ENCODE measurements around the gene TMEM238.

Gene TMEM238

GRCh38 chr19:55376241-55376933 is 7.7 kb downstream of the TMEM238 start, which contains the start of gene TMEM190:
Gene TMEM190 (plus strand): TSS chr19:55376826. CDS start chr19:55376854, 28 bp downstream.
- Histone ChIP-seq H3K4me1 (ENCODE audit: control insufficient read depth, insufficient read depth, low read length, poor library complexity, severe bottlenecking) (peaks cover 52% of the 10 kb centered on the region), H3K4me3 (ENCODE audit: extremely low read depth, insufficient read depth, low read length, poor library complexity, severe bottlenecking) (no peak within 1 kb of the TSS), H3K36me3 (ENCODE audit: control insufficient read depth, insufficient read depth, low read length) (no peaks in the 10 kb centered on the region), H3K27ac (ENCODE audit: low read depth, low read length, severe bottlenecking) (no peak within 1 kb of the TSS), H3K9me3 (ENCODE audit: control insufficient read depth, low read length) (no peaks in the 10 kb centered on the region)
- 55 to 58% methylated on average over 9 to 15 of the region's 21 CpGs for WGBS, 2 experiments (ENCODE audit: insufficient coverage in 2 of 2)

GRCh38 chr19:55373993-55374757 is 9.9 kb downstream of the TMEM238 start:
- no peaks in the 10 kb centered on the region for H3K9me3 ChIP-seq (ENCODE audit: control insufficient read depth, low read length)
- no peaks in the 10 kb centered on the region for H3K36me3 ChIP-seq (ENCODE audit: control insufficient read depth, insufficient read depth, low read length)
- 6% methylated on average over 17 to 18 of the region's 31 CpGs for WGBS, 2 experiments (ENCODE audit: insufficient coverage in 2 of 2)
- H3K4me3 ChIP-seq (ENCODE audit: extremely low read depth, insufficient read depth, low read length, poor library complexity, severe bottlenecking): no peak overlapping the region
- peaks cover 55% of the 10 kb centered on the region for H3K4me1 ChIP-seq (ENCODE audit: control insufficient read depth, insufficient read depth, low read length, poor library complexity, severe bottlenecking)
- peak overlapping the region; percentile 88 for H3K27ac ChIP-seq (ENCODE audit: low read depth, low read length, severe bottlenecking)

GRCh38 chr19:55373306-55373992 is 10.6 kb downstream of the TMEM238 start:
- peak overlapping the region; percentile 88 for H3K27ac ChIP-seq (ENCODE audit: low read depth, low read length, severe bottlenecking)
- H3K4me1 ChIP-seq (ENCODE audit: control insufficient read depth, insufficient read depth, low read length, poor library complexity, severe bottlenecking): peaks cover 56% of the 10 kb centered on the region
- H3K36me3 ChIP-seq (ENCODE audit: control insufficient read depth, insufficient read depth, low read length): no peaks in the 10 kb centered on the region
- 36 to 39% methylated on average over 6 to 8 of the region's 9 CpGs for WGBS, 2 experiments (ENCODE audit: insufficient coverage in 2 of 2)
- no peaks in the 10 kb centered on the region for H3K9me3 ChIP-seq (ENCODE audit: control insufficient read depth, low read length)
- peak overlapping the region; percentile 5 for H3K4me3 ChIP-seq (ENCODE audit: extremely low read depth, insufficient read depth, low read length, poor library complexity, severe bottlenecking)

- Histone ChIP-seq H3K27ac (ENCODE audit: low read depth, low read length, severe bottlenecking) (peak overlapping the region; percentile 49), H3K4me1 (ENCODE audit: control insufficient read depth, insufficient read depth, low read length, poor library complexity, severe bottlenecking) (peaks cover 56% of the 10 kb centered on the region), H3K36me3 (ENCODE audit: control insufficient read depth, insufficient read depth, low read length) (peaks cover 8% of the 10 kb centered on the region), H3K4me3 (ENCODE audit: extremely low read depth, insufficient read depth, low read length, poor library complexity, severe bottlenecking) (no peak overlapping the region), H3K9me3 (ENCODE audit: control insufficient read depth, low read length) (no peaks in the 10 kb centered on the region)
- 43 to 46% methylated on average over 17 to 19 of the region's 24 CpGs for WGBS, 2 experiments (ENCODE audit: insufficient coverage in 2 of 2)
Observed at GRCh38 chr19:55372316-55373081, 11.6 kb downstream of the TMEM238 start.

- peak within 1 kb of the TSS; percentile 81 for H3K27ac ChIP-seq (ENCODE audit: low read depth, low read length, severe bottlenecking)
- H3K9me3 ChIP-seq (ENCODE audit: control insufficient read depth, low read length): no peaks in the 10 kb centered on the region
- 4 to 13% methylated on average over 3 to 5 of the region's 32 CpGs for WGBS, 2 experiments (ENCODE audit: insufficient coverage in 2 of 2)
- peak within 1 kb of the TSS; percentile 69 for H3K4me3 ChIP-seq (ENCODE audit: extremely low read depth, insufficient read depth, low read length, poor library complexity, severe bottlenecking)
- H3K36me3 ChIP-seq (ENCODE audit: control insufficient read depth, insufficient read depth, low read length): peaks cover 27% of the 10 kb centered on the region
- H3K4me1 ChIP-seq (ENCODE audit: control insufficient read depth, insufficient read depth, low read length, poor library complexity, severe bottlenecking): peaks cover 43% of the 10 kb centered on the region
Observed at GRCh38 chr19:55370305-55370988, 13.6 kb downstream of the TMEM238 start, which contains the start of gene IL11. Gene IL11 (minus strand): TSS chr19:55370463. CDS start chr19:55370310, 153 bp downstream.

GRCh38 chr19:55369653-55370304 is 14.3 kb downstream of the TMEM238 start:
- Histone ChIP-seq H3K9me3 (ENCODE audit: control insufficient read depth, low read length) (no peaks in the 10 kb centered on the region), H3K27ac (ENCODE audit: low read depth, low read length, severe bottlenecking) (peak overlapping the region; percentile 78), H3K4me3 (ENCODE audit: extremely low read depth, insufficient read depth, low read length, poor library complexity, severe bottlenecking) (peak overlapping the region; percentile 69), H3K4me1 (ENCODE audit: control insufficient read depth, insufficient read depth, low read length, poor library complexity, severe bottlenecking) (peaks cover 37% of the 10 kb centered on the region), H3K36me3 (ENCODE audit: control insufficient read depth, insufficient read depth, low read length) (peaks cover 34% of the 10 kb centered on the region)
- WGBS, 2 experiments (ENCODE audit: insufficient coverage in 2 of 2): 0 to 1% methylated on average over 42 to 46 of the region's 59 CpGs

- 15 to 28% methylated on average over 33 to 44 of the region's 54 CpGs for WGBS, 2 experiments (ENCODE audit: insufficient coverage in 2 of 2)
- H3K9me3 ChIP-seq (ENCODE audit: control insufficient read depth, low read length): no peaks in the 10 kb centered on the region
- peaks cover 40% of the 10 kb centered on the region for H3K36me3 ChIP-seq (ENCODE audit: control insufficient read depth, insufficient read depth, low read length)
- peak overlapping the region; percentile 69 for H3K4me3 ChIP-seq (ENCODE audit: extremely low read depth, insufficient read depth, low read length, poor library complexity, severe bottlenecking)
- H3K27ac ChIP-seq (ENCODE audit: low read depth, low read length, severe bottlenecking): no peak overlapping the region
- peaks cover 29% of the 10 kb centered on the region for H3K4me1 ChIP-seq (ENCODE audit: control insufficient read depth, insufficient read depth, low read length, poor library complexity, severe bottlenecking)
Observed at GRCh38 chr19:55368701-55369563, 15.2 kb downstream of the TMEM238 start.

GRCh38 chr19:55368106-55368505 is 16.0 kb downstream of the TMEM238 start:
- H3K4me1 ChIP-seq (ENCODE audit: control insufficient read depth, insufficient read depth, low read length, poor library complexity, severe bottlenecking): peaks cover 24% of the 10 kb centered on the region
- 88 to 96% methylated on average over 12 to 16 of the region's 16 CpGs for WGBS, 2 experiments (ENCODE audit: insufficient coverage in 2 of 2)

GRCh38 chr19:55366790-55367189 is 17.3 kb downstream of the TMEM238 start:
- H3K27ac ChIP-seq (ENCODE audit: low read depth, low read length, severe bottlenecking): no peak overlapping the region
- no peak overlapping the region for H3K4me3 ChIP-seq (ENCODE audit: extremely low read depth, insufficient read depth, low read length, poor library complexity, severe bottlenecking)
- H3K9me3 ChIP-seq (ENCODE audit: control insufficient read depth, low read length): no peaks in the 10 kb centered on the region
- H3K4me1 ChIP-seq (ENCODE audit: control insufficient read depth, insufficient read depth, low read length, poor library complexity, severe bottlenecking): peaks cover 17% of the 10 kb centered on the region
- peaks cover 40% of the 10 kb centered on the region for H3K36me3 ChIP-seq (ENCODE audit: control insufficient read depth, insufficient read depth, low read length)
- 100% methylated on average over 1 of the region's 3 CpGs for whole genome bisulfite sequencing, 2 experiments (ENCODE audit: insufficient coverage in 2 of 2)

More at GRCh38 chr19:55368106-55368505, 16.0 kb downstream of the TMEM238 start:
- peaks cover 40% of the 10 kb centered on the region for H3K36me3 ChIP-seq (ENCODE audit: control insufficient read depth, insufficient read depth, low read length)
- H3K4me3 ChIP-seq (ENCODE audit: extremely low read depth, insufficient read depth, low read length, poor library complexity, severe bottlenecking): peak overlapping the region; percentile 69
- H3K27ac ChIP-seq (ENCODE audit: low read depth, low read length, severe bottlenecking): no peak overlapping the region
- H3K9me3 ChIP-seq (ENCODE audit: control insufficient read depth, low read length): no peaks in the 10 kb centered on the region

Measured in mesodermal cell (in vitro differentiated cells).